Bone marrow (tissue), 2 donors: ENCODE data around the gene PRR5L.

Experiments
- DNase-seq, 2 donors: peaks; one replicate each; lab custom pipeline; 2025; lab: John Stamatoyannopoulos, UW

The PRR5L gene

GRCh38 chr11:36358436-36358835 lies 62.3 kb downstream of the PRR5L start:
- DNase-seq: no peak

- DNase-seq: no peak
Measured at GRCh38 chr11:36360318-36360717, 64.2 kb downstream of the PRR5L start.

DNA sequence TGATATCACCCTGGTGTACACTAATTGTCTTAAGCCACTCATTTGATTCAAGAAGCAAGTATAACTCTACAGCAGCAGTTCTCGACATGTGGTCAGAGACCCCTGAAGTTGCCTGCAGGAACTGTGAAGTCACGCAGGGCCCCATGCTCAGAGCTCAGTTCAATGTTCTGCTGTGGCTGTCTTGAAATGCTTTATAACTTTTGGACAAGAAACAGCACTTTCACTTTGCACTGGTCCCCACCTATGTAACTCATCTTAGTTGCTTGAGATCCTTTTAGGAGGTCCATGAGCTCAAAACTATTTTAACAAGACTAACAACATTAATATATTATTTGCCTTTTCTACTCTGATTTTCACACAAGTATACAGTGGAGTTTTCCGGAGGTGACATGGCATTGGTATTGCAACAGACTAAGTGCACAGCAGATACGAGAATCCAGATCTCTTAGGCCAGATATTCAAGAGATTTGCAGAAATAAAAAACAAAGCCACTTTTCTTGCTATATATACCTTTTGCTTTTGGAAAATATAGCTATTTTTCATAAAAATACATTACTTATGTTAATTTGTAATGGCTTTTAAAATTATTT lies 64.8 kb downstream of the PRR5L start:
- no peak for DNase-seq

- DNase-seq: no peak
Measured at GRCh38 chr11:36361472-36361871, 65.4 kb downstream of the PRR5L start.

DNA sequence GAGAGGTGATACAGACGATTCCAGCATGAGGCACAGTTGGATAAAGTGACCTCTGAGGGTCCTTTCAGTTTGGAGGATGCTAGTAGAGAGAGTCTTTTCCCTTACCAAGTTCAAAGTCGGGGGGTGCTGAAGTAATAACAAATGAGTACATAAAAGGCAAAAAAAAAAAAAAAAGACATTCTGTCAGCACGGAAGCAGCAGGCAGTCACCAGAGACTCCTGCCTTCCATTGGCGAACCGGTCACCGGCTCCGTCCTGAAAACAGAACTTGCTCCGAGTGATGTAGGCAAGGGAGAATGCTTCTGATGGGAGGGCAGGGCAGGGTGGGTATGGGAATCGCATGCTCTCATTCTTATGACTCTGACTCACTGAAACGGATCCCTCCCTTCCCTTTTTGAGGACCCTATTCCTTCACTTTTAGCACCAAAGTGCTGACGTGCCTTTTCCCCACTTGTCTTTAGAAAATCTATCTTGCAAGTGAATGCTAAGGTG lies 65.9 kb downstream of the PRR5L start:
- no peak for DNase-seq

- no peak for DNase-seq
Measured at GRCh38 chr11:36362902-36363301, 66.8 kb downstream of the PRR5L start.

DNA sequence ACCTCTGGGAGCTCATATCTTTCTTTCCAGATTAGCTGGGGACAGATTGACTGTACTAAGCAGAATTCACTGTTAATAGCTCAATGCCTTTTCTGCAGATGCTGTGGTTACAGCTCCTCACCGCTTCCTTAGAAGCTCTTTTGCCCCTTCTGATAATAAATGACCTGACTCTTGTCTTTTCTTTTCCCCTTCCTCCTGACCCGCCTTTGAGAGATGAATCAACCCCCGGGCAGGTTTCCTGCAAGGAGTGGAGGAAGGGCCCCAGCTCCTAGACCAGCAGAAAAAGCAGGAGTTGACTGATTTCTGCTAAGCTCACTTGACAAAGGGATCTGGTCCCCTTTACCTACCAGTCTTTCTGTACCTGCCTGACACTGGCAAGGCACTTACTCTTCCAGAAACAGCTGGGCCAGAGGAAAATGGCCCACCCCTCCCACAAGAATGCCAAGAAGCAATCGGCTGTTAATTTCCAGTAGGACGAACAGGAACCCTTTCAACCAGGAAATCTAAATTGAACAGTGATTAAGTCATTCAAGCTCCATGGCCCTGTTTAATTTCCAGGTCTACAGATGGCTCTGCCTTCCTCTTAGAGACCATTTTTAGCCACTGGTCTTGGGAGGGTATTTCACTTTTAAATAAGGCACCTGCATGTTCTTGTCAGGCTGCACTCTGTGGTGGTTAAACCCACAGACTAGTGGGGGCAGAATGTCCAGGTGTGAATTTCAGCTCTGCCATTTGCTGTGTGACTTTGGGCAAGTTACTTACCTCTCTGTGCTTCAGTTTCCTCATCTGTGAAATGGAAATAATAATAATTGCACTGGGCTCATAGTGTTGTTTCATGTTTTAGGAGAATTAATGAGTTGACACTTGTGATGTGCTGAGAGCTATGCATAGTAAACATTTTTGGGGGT lies 67.5 kb downstream of the PRR5L start:
- DNase-seq: no peak

DNA sequence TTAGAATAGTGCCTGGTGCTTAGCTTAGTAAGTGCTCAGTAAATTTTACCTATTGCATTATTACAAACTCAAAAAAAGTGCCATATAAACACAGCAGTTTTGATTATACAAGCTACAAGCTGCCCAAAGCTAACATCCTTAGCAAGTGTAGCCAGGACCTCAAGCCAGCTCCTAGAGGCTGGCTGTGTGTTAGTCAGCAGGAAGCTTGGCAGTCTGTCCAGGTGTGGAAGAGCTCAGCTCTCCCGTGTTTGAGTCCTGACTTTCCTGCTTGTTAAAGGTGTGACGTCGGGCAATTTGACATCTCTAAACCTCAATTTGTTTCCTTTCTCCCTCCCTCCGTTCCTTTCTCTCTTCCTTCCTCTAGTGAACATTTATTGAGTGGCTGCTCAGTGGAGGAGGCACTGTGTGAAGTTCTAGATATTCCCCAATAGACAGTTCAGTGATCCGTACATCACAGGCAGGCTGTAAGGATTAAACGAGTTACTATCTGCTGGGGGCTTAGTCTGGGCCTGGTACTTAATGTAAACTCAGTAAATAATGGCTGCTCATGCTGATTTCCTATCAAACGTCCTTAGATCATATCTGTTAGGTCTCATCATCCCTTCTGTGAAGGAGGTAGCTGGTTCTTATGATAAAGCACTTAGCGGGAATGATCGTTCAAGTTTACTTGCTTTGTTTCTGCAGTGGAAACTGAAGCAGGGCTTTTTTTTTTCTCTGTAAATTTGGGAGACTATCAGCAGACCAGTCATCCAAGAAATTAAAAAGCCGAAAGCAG lies 68.7 kb downstream of the PRR5L start:
- DNase-seq: no peak

GRCh38 chr11:36365907-36366306 lies 69.8 kb downstream of the PRR5L start:
- peak in 1 of 2 donors; percentile 70 for DNase-seq

DNA sequence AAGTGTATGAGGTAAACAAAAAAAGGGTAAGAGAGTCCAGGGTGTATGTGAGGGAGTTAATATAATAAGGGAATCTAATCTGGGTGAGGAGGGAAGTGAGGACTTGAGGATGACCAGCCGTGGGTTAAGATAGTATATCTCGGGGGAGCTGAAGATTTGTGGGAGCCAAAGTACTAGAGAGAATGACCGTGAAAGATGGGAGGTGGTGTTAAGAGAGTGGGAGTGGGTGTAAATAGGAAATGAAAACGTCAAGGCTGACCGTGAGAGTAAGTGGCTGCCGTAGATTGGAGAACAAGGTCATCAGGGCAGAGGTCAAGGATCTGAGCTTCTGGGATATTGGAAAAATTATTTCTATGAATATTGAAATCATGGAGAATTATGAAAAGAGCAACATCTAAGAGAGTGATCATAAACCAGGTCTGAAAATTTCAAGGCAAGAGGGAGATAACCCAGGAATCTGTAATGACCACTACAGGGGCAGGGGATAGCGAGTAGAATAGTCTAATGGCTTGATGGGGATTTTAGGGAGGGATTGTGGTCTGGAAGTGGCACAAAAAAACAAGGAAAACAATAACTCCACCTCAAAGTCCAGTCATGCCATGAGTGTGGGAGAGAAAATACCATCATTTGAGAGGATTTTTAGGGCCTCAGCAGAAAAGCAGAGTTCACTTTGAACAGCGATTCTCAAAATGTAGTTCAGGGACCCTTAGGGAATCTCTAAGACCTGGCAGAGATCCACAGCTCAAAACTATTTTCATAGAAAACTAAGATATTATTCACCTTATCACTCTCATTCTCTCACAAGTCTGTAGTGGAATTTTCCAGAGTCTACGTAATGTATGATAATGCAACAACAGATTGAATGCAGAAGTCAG lies 72.0 kb downstream of the PRR5L start:
- DNase-seq: no peak

GRCh38 chr11:36371181-36371580 lies 75.1 kb downstream of the PRR5L start:
- DNase-seq: no peak

DNA sequence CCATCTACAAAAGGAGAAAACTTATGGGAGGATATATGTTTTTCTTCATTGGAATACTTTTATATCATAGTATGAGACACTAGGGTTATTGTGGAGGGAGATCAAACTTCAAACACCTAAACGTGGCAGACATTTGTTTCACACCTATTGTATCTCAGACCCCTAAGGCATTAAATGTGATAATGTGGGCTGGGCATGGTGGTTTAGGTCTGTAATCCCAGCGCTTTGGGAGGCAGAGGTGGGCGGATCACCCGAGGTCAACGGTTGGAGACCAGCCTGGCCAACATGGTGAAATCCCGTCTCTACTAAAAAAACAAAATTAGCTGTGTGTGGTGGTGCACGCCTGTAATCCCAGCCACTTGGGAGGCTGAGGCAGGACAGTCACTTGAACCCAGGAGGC lies 75.5 kb downstream of the PRR5L start:
- no peak for DNase-seq

DNA sequence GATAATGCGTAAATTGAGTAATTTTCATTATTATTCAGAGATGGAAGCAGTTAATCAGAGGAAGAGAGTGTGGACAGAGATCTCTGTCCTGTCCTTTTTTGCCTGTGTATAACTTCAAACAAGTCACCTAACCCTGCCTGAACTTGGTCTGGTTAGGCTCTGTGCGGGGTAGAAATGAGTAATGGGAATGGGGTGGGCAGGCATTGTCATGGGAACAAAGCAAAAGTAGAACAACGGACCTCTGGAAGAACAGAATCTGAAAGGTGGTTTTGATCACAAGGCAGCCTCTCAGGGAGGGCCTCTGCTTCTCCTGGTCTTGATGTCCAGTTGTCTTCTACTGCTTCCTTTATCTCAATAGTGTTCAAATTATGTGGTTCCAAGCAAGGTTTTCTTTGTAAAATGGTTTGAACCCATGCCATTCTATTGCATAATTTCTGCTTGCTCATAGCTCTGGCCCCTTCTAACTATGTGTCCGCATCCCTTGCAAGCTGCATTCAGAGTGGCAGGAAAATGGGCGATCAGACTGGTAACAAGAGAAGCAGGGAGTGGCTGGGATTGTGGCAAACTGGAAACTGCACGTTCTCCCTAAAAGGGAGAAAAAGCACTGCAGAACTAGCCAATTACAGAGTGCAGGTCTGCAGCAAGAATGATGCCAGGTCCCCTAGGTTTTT lies 76.1 kb downstream of the PRR5L start:
- no peak for DNase-seq

- DNase-seq: no peak
Measured at GRCh38 chr11:36373016-36374010, 77.2 kb downstream of the PRR5L start.

DNA sequence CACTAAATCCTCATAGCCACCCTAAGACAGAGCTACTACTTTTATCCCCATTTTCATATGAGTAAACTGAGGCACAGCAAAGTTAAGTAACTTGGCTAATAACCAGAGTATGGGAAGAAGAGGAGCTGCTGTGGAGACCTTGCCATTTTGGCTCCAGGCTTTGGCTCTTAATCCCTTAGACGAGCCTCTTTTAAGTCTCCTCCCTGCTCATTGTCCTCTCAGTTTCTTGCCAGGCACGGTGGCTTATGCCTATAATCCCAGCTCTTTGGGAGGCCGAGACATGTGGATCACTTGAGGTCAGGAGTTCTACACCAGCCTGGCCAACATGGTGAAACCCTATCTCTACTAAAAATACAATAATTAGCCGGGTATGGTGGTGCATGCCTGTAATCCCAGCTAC lies 78.6 kb downstream of the PRR5L start:
- no peak for DNase-seq

DNA sequence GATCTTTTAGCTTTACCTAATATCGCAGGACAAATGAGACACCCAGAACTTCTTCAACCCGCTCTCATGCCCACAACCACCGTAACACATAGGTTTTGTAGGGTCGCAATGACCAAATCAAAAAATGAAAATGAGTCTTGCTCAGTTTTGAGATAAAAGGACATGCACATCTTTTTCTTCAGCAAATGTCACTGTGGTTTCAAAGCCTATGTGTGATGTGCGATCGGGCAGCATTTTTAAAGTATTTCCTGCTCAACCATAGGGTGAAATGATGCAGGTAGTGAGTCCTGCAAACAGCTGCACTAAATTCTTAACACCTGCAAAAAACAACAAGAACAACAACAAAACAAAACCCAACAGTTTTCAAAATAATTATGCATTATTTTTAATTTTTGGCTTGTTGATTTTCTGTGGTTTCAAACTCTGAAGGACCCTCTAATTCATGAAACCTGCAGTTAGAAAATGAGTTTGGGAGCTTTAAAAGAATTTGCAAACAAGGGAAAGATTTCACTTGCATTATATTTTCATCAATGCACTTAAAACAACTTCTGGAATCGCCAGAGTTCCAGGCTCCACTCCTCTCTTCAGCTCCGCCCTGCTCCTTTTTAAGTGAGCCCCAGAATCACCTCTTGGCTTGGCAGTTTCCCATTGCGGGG lies 79.4 kb downstream of the PRR5L start:
- no peak for DNase-seq

- DNase-seq: no peak
Measured at GRCh38 chr11:36376009-36376887, 80.2 kb downstream of the PRR5L start.
